Occipital lobe (tissue), 2 donors: Measurements from ENCODE around the gene MYO16. TPM values are rescaled to one million over a fixed set of nuclear protein-coding genes. Genes with fewer than 3 reads are reported as not detected.
"Not testable (repeated sequence)": the region's sequence is repeated elsewhere in the genome, so short reads cannot be mapped to it uniquely, and the experiment has no call there.

Source experiments
- DNase-seq: peaks from one replicate; lab custom pipeline; 2025; lab: John Stamatoyannopoulos, UW
- total RNA-seq: library from RNA; depleted of rRNA; stranded (reverse); fragments of >200 nt; gene quantifications from one replicate; pipeline ENCODE4 v1.2.3, GENCODE V29; 2014

MYO16 gene
- total RNA-seq, 1 donor from 2014 or later, result 105 TPM

- no peak for DNase-seq
Measured at GRCh38 chr13:109036078-109036780, 406.8 kb downstream of the MYO16 start.

- no peak for DNase-seq
Measured at GRCh38 chr13:109043636-109044035, 414.2 kb downstream of the MYO16 start.

- no peak for DNase-seq
Measured at GRCh38 chr13:109055850-109056249, 426.4 kb downstream of the MYO16 start.

- DNase-seq, result no peak
Measured at GRCh38 chr13:109058087-109058486, 428.7 kb downstream of the MYO16 start.

- DNase-seq, result no peak
Measured at GRCh38 chr13:109072505-109072904, 443.1 kb downstream of the MYO16 start.

GRCh38 chr13:109074436-109074835 is 445.0 kb downstream of the MYO16 start:
- DNase-seq, result no peak

GRCh38 chr13:109074853-109075252 is 445.4 kb downstream of the MYO16 start:
- no peak for DNase-seq

- DNase-seq, result no peak
Measured at GRCh38 chr13:109087916-109088623, 458.7 kb downstream of the MYO16 start.

- no peak for DNase-seq
Measured at GRCh38 chr13:109088624-109088917, 459.2 kb downstream of the MYO16 start.

- DNase-seq, result no peak
Measured at GRCh38 chr13:109090796-109091195, 461.4 kb downstream of the MYO16 start.

- no peak for DNase-seq
Measured at GRCh38 chr13:109091249-109091648, 461.8 kb downstream of the MYO16 start.

- DNase-seq, result not testable (repeated sequence)
Measured at GRCh38 chr13:109092186-109092585, 462.8 kb downstream of the MYO16 start.

- no peak for DNase-seq
Measured at GRCh38 chr13:109093998-109094397, 464.6 kb downstream of the MYO16 start.

GRCh38 chr13:109095126-109095525 is 465.7 kb downstream of the MYO16 start:
- no peak for DNase-seq

- no peak for DNase-seq
Measured at GRCh38 chr13:109096101-109096500, 466.7 kb downstream of the MYO16 start.

- peak; percentile 8 for DNase-seq
Measured at GRCh38 chr13:109100705-109101304, 471.4 kb downstream of the MYO16 start.

GRCh38 chr13:109101550-109102144 is 472.2 kb downstream of the MYO16 start:
- DNase-seq, result no peak

GRCh38 chr13:109105899-109106298 is 476.5 kb downstream of the MYO16 start:
- DNase-seq, result no peak

- no peak for DNase-seq
Measured at GRCh38 chr13:109110159-109110558, 480.7 kb downstream of the MYO16 start.

GRCh38 chr13:109111141-109111540 is 481.7 kb downstream of the MYO16 start:
- DNase-seq, result no peak

- no peak for DNase-seq
Measured at GRCh38 chr13:109113427-109113826, 484.0 kb downstream of the MYO16 start.

GRCh38 chr13:109114162-109114561 is 484.8 kb downstream of the MYO16 start:
- no peak for DNase-seq
